Measurements from ENCODE around the gene NCAM2.
A peak's percentile ranks its signal among the peaks of the same experiment; 100 is the strongest.

Gene NCAM2

DNA sequence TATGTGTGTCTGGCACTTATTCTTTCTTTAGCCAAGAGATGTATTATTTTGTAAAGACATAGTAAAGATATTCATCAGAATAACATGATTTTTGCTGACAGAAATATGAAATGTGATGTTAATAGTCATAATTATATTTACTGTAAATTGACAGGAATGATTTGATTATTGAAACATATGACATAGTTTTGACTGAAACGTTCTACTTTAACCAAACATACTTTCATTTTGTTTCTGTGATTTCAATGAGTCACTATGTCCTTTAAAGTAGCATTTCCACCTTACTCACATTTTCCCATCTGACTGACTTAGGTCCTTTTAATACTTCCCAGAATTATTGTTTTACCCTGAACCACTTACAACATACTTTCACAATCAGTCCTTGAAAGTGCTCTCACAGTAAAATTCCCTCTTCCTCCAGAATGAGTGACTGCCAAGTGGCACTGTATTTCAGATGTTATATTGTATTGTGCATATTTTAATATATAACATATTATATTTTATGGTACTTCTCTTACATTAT, 437.9 kb downstream of the NCAM2 start:
- DNase-seq (ENCODE audit: low read depth, low spot score) = peak; percentile 51

GRCh38 chr21:21439761-21440160, 441.6 kb downstream of the NCAM2 start:
- DNase-seq (ENCODE audit: low read depth, low spot score) = no peak

- no peak for DNase-seq (ENCODE audit: low read depth, low spot score)
Measured at GRCh38 chr21:21457077-21457476, 458.9 kb downstream of the NCAM2 start.

DNA sequence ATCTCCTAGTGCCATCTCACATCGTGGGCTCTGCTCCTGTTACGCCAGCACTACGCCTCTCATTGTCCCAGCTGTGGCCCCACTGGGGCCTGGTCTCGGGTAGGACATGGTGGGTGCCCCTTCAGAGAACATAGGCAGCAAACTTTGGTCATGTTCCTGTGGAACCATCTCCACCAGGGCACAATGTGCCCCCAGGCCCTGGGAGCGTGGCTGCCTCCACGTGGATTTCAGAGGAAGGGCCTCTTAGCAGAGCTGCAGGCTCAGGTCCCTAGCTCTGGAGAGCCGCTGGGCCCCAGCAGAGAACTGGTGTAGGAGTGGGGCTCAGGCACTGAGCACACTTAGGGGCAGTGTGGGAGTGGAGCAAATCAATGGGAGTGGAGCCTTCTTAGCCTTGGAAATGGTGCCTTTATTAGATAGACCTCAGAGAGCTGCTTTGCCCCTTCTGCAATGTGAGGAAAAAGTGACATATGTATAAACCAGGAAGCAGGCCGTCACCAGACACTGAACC, 460.0 kb downstream of the NCAM2 start:
- DNase-seq (ENCODE audit: low read depth, low spot score) = no peak

DNA sequence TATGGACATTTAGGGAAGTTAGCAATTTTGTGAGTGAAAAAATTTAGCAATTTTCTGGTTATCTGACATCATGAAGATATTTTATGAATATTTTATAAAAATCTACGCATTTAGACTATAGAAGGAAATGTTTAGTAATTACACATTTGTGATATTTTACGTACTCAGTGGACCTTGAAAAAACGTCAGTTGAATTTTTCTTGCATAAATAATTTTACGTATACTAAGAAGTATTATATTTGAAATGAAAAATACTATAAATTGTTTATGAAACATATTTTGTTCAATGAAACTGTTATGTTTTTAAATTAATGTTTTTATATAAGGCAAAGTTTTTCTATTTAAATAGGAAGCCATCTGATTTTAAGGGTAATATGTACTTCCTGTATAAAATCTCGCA, 462.8 kb downstream of the NCAM2 start:
- DNase-seq (ENCODE audit: low read depth, low spot score) = no peak

GRCh38 chr21:21463456-21463855, 465.2 kb downstream of the NCAM2 start:
- peak; percentile 4 for DNase-seq (ENCODE audit: low read depth, low spot score)

DNA sequence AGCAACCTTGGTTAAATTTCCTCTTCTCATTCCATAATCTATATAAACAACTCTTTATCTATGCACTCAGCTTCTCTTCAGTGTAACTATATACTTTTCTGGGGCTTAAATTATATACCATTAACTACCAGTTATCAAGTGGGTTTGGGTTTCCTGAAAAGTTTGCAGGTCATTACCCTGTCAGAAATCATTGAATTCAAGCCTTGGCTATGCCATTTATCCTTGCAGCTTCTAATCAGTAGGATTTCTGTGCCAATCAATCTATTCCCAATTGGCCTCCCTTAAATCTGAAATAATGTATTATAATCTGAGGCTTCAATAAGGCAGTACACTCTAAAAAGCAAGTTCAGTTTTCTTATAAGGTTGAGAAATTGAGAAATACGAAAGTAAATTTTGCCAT, 466.5 kb downstream of the NCAM2 start:
- DNase-seq (ENCODE audit: low read depth, low spot score) = no peak

- no peak for DNase-seq (ENCODE audit: low read depth, low spot score)
Measured at GRCh38 chr21:21466752-21467151, 468.5 kb downstream of the NCAM2 start.

GRCh38 chr21:21468003-21468402, 469.8 kb downstream of the NCAM2 start:
- no peak for DNase-seq (ENCODE audit: low read depth, low spot score)

DNA sequence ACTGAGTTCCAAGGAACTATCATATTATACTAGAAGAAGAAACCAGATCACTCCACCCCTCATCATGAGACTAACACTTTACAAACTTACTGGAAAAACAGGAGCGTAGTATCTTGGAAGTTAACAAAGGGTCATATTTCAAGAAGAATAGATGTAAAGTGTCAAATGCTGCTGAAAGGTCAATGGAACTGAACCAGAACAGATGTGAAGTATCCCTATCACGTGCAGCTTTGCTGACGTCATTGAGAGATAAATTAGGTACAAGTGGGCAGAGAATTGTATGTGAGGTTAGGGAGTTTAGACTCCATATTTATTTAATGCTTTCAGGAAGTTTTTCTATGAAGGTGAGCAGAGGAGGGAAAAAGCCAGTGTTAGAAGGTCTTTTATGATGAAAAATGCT, 483.0 kb downstream of the NCAM2 start:
- no peak for DNase-seq (ENCODE audit: low read depth, low spot score)

- DNase-seq (ENCODE audit: low read depth, low spot score) = no peak
Measured at GRCh38 chr21:21508859-21509258, 510.6 kb downstream of the NCAM2 start.

- DNase-seq (ENCODE audit: low read depth, low spot score) = no peak
Measured at GRCh38 chr21:21530680-21531079, 532.5 kb downstream of the NCAM2 start.

GRCh38 chr21:21547368-21547953, 549.3 kb downstream of the NCAM2 start:
- no peak for DNase-seq (ENCODE audit: low read depth, low spot score)

DNA sequence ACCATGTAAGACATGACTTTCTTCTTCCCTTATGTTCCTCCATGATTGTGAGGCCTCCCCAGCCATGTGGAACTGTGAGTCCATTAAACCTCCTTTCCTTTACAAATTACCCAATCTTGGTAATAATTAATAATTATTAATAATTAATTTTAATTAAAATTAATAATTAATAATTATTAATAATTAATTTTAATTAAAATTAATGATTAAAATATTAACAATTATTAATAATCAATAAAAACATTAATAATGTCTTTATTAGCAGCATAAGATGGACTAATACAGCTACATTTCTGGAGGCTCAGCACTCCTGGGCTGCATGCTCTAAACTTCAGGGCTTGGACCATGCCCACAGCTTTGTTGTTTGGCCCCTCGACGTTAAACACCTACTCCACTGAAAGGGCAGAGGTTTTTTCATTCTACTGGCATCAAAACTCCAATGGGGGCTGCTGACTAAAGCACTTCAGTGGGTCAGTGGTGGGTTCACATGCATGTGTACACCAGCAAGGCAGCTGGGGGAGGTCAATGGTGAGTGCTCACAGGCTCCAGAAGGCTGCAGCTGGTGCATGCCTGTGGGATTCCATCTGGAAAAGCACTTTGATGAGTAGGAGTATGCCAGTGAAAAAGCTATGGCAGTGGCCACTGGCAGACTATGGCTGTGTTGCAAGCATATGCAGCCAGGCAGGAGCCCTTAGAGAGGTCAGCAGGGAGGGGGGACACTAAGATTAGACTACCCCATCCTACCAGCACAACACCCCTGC, 561.3 kb downstream of the NCAM2 start:
- DNase-seq (ENCODE audit: low read depth, low spot score) = no peak
